ENCODE measurements around the gene ATOH8. TPM values are rescaled to one million over a fixed set of nuclear protein-coding genes. Genes with fewer than 3 reads are reported as not detected.
A peak's percentile ranks its signal among the peaks of the same experiment; 100 is the strongest.

The ATOH8 gene
- polyA plus RNA-seq, 1 donor, result 10.3 TPM

GRCh38 chr2:85785027-85785822, 31.4 kb downstream of the ATOH8 start:
- no peak for DNase-seq

GRCh38 chr2:85785871-85786270, 32.1 kb downstream of the ATOH8 start:
- no peak for DNase-seq

GRCh38 chr2:85786444-85786843, 32.7 kb downstream of the ATOH8 start:
- no peak for DNase-seq

- no peak for DNase-seq
Measured at GRCh38 chr2:85786865-85787264, 33.1 kb downstream of the ATOH8 start.

DNA sequence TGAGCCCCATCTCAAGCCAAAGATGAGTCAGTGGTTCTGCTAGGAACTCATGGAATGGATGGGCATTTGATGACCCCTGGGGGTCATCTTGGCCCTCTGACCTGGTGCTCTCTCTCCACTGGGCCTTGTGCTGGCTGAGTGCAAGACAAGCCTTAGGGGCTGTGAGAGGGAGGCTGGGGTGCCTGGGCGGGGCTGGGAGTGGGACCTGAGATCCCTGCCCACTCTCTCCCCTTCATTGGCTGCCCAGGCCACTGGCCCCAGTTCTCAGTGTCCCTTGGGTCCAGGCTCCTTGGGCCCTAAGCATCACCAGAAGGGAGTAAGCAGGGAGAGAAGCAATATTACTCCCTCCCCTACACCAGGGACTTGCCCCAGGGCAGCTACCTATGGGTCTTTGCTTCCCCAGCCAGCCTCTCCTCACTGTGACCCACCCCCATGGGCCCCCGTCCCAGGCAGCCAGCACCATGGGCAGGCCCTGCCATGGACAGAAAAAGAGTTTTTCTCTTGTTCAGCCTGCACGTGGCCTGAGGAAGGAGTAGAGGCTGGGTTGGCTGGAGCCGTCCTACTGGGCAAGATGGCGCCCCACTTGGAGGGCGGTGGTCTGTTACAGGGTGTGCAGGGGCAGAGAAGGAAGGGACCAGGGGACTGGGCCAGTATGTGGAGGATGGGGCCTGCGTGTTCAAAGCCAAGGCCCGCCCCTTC, 33.6 kb downstream of the ATOH8 start:
- DNase-seq, result no peak

- DNase-seq, result no peak
Measured at GRCh38 chr2:85787981-85788340, 34.2 kb downstream of the ATOH8 start.

DNA sequence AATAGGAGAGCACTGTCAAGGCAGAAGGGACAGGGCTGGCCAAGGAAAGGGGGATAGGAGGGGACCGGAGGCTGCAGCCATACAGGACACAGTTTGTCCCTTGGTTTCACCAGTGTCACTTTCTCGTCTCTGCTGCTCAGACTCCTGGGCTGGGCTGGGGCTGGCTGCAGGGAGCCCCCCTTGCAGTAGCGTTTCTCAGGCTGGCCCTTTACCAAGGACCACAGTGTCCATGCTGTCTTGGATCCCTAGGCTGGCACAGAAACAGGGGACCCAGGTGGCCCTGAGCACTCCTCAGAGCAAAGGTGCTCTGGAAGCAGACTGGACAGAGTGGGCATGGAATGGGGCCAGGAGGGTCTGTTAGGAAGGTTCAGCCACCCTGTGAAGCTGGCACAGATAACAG, 34.8 kb downstream of the ATOH8 start:
- no peak for DNase-seq

DNA sequence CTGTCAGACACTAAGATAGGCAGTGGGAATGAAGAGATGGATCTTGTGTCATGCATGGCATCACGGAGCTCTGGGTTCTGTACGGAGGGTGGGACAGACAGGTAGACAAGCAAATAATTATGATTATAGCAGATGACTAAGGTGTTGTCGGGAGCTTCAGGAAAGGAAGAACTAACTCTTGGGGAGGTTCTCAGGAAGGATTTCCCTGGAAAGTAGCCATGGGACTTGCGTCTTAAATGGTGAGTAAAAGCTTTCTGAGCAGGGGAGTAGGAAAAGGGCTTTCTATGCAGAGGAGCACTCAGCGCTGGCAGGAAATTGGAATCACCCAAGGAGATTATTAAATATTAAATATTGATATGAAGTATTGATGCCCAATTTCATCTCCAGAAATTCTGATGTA, 35.5 kb downstream of the ATOH8 start:
- DNase-seq, result no peak

DNA sequence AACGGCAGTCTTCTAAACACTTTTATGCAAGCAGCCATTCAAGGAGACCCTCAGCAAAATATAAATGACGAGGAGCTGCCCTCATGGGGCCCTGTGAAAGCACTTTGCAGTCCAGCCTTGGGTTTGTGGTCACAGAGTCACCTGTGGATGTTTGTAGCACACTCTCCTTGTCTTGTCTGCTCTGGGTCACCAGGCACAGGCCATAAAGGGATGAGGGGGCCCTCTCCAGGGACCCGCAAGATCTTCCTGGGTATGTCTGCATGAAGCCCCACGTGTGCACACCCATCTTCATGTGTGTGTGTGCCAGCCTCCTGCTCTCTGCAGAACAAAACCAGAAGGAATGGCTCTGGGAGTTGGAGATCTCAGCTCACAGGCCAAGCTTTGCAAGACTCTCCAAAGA, 36.2 kb downstream of the ATOH8 start:
- no peak for DNase-seq

DNA sequence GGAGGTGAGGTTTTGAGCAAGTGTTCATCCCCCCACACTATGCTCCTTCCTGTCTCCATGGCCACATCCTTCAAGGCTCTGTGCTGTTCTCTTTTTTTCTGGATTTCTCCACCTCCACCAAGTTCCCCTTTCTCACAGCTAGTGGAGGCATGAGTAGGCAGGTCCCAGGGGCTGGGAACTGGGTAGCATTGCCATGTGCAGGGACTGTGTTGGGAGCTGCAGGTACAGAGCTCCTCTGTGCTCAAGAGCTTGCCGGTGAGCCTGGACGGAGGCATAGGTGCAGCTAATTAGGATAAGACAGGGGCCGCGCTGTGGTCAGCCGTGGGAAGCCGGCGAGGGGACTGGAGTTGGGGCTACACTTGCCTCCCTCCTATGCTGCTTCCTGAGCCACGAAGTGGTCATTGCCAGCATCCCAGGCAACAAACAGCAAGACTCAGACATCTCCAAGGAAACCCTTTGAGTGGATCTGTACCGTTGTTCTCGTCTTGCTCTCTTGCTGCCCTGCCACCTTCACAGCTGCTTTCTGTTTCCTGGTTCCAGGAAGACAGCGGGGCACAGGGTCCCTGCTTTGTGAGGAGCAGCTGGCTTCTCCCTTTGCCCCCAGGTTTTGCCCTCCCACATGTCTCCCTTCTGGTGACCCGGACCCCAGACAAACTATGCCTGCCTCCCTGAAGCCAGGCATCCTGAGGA, 36.9 kb downstream of the ATOH8 start:
- DNase-seq, result no peak

GRCh38 chr2:85791704-85792565, 38.1 kb downstream of the ATOH8 start:
- no peak for DNase-seq

DNA sequence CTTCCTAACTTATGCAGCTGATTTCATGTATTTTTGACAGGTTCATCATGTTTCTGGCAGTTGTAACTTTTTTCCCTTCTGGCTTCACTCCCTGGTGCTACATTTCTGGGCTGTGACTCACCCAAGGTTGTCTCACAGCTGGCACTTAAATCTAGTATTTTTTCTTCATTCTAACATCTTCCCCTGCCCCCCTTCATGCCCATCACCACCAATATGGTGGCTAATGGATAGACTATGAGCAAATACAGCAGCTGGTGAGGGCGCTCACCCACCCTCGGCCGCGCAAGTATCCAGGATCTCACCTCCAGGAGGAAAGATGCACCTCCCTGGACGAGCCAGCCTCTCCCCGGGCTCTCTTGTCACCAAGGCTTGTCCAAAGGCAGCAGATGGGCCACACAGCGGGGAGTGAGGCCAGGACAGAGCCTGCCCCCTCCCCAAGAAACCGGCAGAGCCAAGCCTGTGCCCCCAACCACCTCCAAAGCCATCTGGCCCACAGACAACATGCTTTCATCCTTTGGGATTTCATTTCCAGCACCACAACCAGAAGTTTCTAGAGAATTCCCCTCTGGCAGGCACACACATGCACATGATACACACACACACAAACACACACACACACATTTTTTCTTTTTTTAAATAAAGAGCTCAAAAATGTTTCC, 39.1 kb downstream of the ATOH8 start:
- DNase-seq, result no peak

DNA sequence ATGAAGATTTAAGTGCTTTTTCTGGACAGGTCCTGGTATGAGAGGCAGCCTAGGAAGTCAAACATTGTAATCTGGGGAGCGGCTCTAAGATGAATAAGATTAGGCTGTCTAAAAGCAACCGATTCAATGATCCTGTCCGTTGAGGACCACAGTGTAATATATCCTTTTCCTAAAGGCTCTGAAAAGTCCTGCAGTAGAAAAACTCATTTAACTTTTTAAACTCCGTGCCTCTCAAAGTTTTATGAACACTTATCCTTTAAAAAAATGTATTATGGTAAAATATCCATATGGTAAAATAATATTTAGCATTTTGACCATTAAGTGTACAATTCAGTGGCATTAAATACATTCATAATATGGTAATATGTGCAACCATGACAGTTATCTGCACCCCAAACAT, 39.8 kb downstream of the ATOH8 start:
- no peak for DNase-seq

DNA sequence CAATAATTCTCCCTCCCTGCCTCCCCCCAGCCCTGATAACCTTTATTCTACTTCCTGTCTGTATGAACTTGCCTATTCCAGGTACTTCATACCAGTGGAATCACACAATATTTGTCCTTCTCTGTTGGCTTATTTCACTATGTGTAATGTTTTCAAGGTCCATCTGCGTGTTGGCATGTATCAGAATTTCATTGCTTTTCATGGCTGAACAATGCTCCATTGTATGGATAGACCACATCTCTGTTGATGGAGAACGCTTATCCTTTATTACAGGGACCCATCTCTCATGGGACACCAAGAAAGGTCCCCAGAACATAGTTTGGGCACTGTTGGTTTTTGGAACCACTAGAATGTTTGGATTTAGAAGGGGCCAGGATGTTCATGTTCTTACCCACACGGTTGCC, 40.2 kb downstream of the ATOH8 start:
- DNase-seq, result no peak

DNA sequence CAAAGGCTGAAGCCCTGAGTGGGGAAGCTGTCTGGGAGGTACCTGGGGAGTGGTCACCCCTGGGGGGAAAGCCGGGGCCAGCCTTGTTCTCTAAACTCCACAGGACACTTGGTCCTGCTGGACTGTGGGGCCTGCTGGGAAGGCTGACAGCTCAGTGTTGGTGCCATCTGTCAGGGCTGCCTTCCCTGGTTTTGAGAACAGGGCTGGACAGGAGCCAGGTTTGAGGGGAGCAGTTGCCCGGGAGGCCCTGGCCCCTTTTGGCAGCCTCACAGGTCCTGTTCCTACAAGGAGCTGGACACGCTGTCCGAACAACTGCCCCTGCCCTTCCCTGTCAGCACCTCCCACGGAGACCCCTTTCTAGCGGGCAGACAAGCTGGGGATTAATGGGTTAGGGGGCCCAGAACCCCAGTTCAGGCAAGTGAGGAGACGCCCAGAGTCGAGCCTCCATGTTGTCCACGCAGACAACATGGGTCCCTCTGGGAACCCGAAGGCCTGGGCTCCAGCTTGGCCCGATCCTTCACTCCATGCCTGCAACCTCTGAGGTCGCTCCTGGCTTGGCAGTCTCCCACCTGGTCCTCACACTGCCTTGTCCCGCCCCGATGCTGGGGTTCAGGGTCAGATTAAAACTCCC, 40.8 kb downstream of the ATOH8 start:
- DNase-seq, result no peak

GRCh38 chr2:85795331-85796045, 41.7 kb downstream of the ATOH8 start:
- no peak for DNase-seq

GRCh38 chr2:85796046-85796340, 42.2 kb downstream of the ATOH8 start:
- no peak for DNase-seq

GRCh38 chr2:85796341-85797262, 42.8 kb downstream of the ATOH8 start:
- DNase-seq, result no peak

- DNase-seq, result no peak
Measured at GRCh38 chr2:85797263-85797660, 43.5 kb downstream of the ATOH8 start.

- DNase-seq, result peak; percentile 37
Measured at GRCh38 chr2:85797921-85798320, 44.1 kb downstream of the ATOH8 start.

All from left kidney (tissue), 2 donors.